Fibroblast of mammary gland (primary cell): ENCODE measurements around the gene PKNOX1.

Source experiments
- DNase-seq: peaks from one replicate; pipeline ENCODE4 v3.0.0-alpha.2; 2010; ENCODE audit warnings: low read depth
- H3K4me3 ChIP-seq: 2 replicates; pipeline ENCODE4 v1.5.1; 2011; ENCODE audit warnings: low read depth, mild to moderate bottlenecking, low read length, moderate library complexity; ENCODE audit not compliant: control insufficient read depth
- CTCF ChIP-seq: conservative IDR thresholded peaks from 2 replicates; pipeline ENCODE4 v1.5.1; 2011; ENCODE audit warnings: low read depth, low read length, inconsistent platforms; ENCODE audit not compliant: control insufficient read depth, insufficient read depth

Gene PKNOX1

DNA sequence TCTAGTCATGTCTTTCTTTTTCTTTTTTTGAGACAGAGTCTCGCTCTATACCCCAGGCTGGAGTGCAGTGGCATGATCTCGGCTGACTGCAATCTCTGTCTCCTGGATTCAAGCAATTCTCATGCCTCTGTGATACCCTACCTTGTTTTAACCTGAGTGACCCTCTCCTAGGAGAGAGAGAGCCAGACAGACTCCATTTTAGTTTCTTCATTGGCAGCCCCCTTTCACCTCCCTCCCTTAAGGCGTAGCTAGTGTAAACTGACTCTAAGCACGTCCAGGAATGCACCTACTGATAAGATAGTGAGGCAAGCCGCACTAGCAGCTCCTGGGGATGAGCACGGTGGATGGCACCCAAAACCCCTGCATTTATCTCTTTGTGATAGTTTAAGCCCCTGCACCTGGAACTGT, 5.2 kb upstream of the PKNOX1 start:
- no peak overlapping the region for H3K4me3 ChIP-seq
- no peak for DNase-seq
- no peak for TF ChIP-seq CTCF

GRCh38 chr21:42970946-42971653, 3.3 kb upstream of the PKNOX1 start:
- no peak for DNase-seq
- no peak for TF ChIP-seq CTCF
- H3K4me3 ChIP-seq, result no peak overlapping the region

DNA sequence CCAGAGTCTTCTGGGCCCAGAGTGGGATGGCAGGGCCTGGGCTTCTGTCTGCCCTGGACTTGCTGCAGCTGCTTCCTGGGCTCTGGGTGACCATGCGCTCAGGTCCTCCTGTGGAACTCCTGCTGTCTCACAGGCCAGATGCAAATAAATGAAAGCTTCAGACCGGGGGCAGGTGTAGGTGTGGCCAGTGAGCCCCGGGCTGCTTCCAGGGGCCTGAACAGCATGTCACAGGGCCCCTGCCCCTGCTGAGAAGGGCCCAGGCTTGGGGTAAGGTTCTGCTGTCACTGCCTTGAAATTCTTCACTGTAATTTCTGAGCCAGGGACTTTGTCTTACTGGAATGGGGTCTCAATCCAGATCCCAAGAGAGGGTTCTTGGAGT, 2.5 kb upstream of the PKNOX1 start:
- TF ChIP-seq CTCF, result no peak
- no peak overlapping the region for H3K4me3 ChIP-seq
- no peak for DNase-seq

- H3K4me3 ChIP-seq, result peak overlapping the region; percentile 64
- no peak for TF ChIP-seq CTCF
- no peak for DNase-seq
Measured at GRCh38 chr21:42973309-42973990, 912 bp upstream of the PKNOX1 start.

DNA sequence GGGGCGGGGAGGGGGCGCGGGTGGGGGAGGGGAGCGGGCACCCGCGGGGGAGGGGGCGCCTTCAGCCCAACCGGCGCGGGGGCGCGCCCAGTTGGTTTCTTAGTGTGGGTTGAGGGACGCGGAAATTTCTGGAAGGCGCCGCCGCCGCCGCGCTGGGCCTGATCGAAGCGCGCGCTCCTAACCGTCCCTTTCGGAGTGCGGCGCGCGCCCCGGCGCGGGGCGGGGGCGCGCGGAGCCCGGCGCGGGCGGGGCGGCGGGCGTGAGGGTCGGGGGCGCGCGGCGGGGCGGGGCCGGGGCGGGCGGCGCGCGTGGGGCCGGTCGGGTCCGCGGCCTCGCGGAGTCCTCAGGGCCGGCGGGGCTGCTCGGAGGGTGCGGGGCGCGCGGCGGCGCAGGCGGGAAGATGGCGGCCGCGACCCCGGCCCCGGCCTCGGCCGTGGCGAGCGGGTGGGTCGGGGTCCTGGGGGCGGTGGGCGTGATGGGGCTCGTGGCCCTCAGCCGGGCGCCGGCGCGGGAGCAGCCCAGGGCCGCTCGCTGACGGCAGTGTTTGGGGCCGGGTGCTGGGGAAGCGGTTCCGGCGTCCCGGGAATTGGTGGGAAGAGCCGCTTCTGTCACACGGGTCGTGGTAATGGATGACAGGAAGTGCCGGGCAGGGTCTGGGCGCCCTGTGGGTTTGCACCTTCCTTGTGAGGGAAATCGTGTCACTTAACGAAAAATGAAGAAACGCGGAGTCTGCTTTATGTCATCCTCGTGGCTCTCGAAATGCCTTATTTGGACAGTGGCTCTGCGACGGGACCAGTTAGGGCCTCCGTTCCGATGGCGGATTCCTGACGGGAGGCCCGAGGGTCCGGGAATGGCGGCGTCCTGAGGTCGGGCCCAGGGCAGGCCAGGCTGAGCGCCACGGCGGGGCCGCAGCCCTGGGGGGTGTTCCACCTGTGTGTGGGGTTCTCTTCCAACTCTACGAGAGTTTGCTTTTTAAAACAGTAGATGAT, 764 bp downstream of the PKNOX1 start:
- no peak for TF ChIP-seq CTCF
- peak; percentile 46 for DNase-seq

DNA sequence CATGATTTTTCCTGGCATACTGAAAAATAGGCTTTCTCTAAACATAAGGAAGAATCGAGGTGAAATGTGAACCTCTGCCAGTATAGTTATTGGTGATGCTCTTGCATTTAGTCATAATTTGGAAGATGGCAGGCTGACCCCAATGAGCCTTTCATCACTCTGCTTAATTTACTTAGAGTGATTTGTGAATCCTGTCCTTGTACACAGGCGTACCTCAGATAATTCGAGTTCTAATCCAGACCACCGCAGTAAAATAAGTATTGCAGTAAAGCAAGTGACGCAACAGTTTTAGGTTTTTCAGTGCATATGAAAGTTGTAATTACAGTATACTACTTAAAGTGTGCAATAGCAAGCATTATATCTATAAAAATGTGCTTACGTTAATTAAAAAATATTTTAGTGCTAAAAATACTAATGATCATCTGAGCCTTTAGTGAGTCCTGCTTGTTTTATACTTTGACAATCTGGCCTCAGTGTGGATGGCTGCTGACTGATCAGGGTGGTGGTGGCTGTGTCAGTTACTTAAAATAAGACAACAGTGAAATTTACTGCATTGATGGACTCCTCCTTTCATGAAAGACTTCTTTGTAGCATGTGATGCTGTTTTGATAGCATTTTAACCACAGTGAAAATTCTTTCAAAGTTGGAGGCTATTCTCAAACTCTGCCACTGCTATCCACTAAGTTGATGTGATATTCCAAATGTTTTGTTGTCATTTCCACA, 1.7 kb downstream of the PKNOX1 start:
- TF ChIP-seq CTCF, result no peak
- peak overlapping the region; percentile 86 for H3K4me3 ChIP-seq
- peak; percentile 22 for DNase-seq

More for the DNA sequence above, 764 bp downstream of the PKNOX1 start:
- H3K4me3 ChIP-seq, result peak overlapping the region; percentile 86
